Hematopoietic multipotent progenitor cell (in vitro differentiated cells): ENCODE measurements around the gene HOXC6. TPM values are rescaled to one million over a fixed set of nuclear protein-coding genes. Genes with fewer than 3 reads are reported as not detected.
A peak's percentile ranks its signal among the peaks of the same experiment; 100 is the strongest.

Experiments used
- DNase-seq, 3 donors: peaks; one replicate each; pipeline ENCODE4 v3.0.0-alpha.2; 2011 to 2015; ENCODE audit warnings: low read depth in 2 of 3, low spot score in 2 of 3
- total RNA-seq: library from RNA; depleted of rRNA; stranded (reverse); fragments of >200 nt; gene quantifications from one replicate; pipeline ENCODE4 v1.2.3, GENCODE V29; 2012

Gene HOXC6
- total RNA-seq, result not detected

GRCh38 chr12:54028314-54029201, at the start of gene HOXC6:
HOXC6 (plus strand) TSS chr12:54028440; CDS start chr12:54028522, 82 bp downstream.
- no peak for DNase-seq

- no peak for DNase-seq
Measured at GRCh38 chr12:53978477-53979356, 49.5 kb upstream of the HOXC6 start.

GRCh38 chr12:53980104-53980801, 48.0 kb upstream of the HOXC6 start:
- DNase-seq, result no peak

GRCh38 chr12:53980802-53981496, 47.3 kb upstream of the HOXC6 start:
- DNase-seq, result no peak

DNA sequence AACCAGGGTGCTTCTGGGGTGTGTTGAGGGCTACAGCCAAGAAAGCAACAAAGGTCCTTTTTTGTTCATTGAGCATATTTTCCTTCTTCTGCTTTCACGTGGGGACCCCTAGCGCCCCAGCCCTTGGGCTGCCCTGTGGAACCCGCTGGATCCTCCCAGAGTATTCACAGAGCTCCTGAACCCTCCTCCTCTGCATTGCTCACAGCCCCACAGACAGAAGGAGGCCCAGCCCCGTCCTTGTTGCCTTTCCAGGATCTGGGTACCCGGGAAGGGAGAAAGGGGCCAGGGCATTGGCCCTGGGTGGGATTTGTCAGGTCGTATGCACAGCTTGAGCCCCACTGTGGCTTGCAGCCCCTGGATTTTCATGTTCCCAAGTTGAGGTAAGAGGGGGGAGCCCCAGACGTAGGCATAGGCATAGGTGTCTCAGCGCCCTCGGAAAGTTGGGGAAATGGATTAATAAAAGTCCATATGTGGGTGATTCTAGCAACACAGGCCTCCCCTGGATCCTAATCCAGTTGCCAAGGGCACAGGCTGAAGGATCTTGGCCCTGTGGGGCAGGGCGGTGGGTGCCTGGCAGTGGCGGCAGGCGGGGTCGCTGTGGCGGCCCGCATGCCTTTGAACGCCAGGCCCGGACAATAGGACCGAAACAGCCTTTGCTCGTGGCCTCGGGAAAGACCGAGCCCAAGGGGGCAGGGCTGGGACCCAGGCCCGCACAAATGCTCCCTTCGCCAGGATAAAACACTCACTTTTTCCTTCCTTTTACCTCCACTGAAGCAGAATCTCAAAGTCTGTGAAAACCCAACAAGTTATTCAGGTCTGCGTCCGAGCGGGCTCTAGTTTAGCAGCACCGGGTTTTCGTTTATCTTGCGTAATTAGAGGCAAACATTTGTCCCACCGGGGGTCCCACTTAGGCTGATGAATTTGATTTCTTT, 46.3 kb upstream of the HOXC6 start:
- DNase-seq, result no peak

DNA sequence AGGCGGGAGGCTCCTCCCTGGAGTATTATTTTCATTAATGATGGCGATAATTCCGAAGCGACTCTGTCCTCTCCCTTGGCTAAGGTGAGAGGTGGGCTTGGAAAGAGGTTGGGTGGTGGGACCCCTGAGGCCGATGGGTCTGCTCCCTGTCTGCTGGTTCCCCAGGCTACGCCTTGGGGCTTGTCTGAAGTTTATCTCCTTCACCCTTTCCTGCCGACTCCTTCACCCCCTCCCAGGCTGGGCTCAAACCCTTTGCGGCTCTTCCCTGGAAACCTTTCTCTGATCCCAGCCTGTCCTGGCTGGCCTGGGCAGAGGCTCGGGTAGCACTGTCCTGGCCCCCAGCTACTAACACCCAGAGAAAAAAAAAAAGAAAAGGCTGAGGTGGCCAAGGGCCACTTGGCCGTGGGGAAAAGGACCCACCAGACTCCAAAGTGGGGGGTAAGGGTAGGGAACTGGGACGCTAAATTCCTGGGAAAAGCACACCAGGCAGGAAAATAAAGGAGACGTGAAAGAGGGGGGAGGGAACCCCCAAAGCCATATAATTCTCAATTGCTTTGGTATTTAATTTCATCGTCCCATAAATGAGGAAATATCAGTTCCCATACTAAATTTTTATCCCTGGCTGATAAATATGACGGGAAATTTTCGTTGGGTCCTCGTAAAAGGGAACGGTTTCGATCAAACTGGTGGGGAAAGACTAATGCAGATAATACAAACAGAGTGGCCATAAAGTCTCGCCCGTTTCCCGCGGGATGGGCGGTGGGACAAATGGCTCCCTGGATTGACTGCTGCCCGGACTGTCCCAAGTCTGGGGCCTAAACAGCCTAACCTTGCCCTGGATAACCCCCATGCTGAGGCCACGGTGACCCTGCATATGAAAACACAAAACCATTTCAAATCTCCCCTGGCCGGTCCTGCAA, 45.3 kb upstream of the HOXC6 start:
- no peak for DNase-seq

DNA sequence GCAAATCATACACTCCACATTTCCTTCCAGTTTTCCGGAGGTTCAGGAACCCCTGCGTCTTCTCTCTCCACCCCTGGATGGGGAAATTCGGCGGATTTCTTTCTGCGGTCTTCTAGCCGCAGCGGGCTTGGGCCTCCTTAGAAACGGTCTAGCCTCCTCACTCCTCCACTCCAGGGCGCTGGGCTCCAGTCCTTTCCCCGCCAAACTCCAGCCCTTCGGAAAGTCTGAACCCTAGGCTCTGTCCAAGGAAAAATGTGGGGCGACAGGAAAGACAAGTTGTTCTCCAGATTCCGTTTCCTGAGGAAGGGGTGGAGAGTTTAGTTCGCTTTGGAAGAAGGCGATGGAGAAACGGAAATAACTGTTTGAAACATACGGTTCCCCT, 44.7 kb upstream of the HOXC6 start:
- no peak for DNase-seq

- no peak for DNase-seq
Measured at GRCh38 chr12:53983950-53984572, 44.2 kb upstream of the HOXC6 start.

DNA sequence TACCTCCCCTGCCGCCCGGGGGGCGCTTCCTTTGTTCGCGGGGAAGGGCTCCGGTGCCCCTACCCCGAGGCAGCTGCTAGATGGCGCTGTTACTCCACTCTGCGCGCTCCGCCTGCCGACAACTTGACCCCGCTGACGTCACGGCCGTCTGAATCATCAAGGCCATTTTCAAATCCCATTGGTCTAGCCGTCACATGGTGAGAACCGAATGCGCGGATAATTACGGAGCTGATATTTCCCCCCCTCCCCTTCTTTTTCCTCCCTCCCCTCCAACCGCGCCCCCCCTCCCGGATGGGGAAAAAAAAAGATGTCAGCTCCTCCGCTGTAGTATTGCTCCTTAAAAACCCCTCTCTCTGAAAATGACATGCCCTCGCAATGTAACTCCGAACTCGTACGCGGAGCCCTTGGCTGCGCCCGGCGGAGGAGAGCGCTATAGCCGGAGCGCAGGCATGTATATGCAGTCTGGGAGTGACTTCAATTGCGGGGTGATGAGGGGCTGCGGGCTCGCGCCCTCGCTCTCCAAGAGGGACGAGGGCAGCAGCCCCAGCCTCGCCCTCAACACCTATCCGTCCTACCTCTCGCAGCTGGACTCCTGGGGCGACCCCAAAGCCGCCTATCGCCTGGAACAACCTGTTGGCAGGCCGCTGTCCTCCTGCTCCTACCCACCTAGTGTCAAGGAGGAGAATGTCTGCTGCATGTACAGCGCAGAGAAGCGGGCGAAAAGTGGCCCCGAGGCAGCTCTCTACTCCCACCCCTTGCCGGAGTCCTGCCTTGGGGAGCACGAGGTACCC, 43.1 kb upstream of the HOXC6 start, which contains the start of gene HOXC10:
TSS of gene HOXC10 (plus strand) at position 246 of the 791 bp plus-strand sequence. CDS start at position 360, 114 bp downstream.
- DNase-seq, result peak in 2 of 3 donors; percentile 88 to 90

GRCh38 chr12:53985692-53985993, 42.6 kb upstream of the HOXC6 start:
- no peak for DNase-seq

DNA sequence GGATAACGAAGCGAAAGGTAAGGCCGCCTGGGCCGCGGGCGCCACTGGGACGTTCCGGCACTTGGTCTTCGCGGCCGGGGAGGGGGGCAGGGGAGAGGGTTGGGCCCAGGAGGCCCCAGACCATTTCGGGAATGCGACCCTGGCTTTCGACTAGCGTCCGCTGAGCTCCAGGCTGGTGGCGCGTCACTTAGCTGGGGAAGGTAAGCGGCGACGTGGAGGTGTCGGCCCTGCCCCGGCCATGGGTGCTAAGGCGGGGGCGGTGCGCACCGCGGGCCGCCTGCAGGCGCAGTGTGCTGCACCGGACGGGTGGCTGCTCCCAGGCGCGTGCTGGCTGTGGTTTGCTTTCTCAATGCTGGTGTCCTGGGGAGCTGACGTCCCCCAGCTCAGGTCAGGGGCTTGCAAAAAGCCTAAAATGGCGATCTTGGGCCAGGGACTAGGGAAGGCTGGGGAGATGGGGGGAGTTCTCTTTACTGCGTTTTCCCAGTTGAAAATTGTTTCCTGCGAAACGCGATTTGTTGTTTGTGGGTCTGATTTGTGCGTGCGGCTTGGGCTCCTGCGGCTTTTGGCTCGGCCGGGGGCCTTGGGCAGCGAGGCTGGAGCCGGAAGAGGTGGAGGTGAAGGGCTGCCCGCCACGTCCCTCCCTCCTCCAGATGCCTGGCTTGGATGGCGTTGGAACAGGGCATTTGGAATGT, 42.1 kb upstream of the HOXC6 start:
- DNase-seq, result no peak

- DNase-seq, result no peak
Measured at GRCh38 chr12:53986686-53987483, 41.4 kb upstream of the HOXC6 start.

- DNase-seq, result no peak
Measured at GRCh38 chr12:53987787-53988230, 40.4 kb upstream of the HOXC6 start.

DNA sequence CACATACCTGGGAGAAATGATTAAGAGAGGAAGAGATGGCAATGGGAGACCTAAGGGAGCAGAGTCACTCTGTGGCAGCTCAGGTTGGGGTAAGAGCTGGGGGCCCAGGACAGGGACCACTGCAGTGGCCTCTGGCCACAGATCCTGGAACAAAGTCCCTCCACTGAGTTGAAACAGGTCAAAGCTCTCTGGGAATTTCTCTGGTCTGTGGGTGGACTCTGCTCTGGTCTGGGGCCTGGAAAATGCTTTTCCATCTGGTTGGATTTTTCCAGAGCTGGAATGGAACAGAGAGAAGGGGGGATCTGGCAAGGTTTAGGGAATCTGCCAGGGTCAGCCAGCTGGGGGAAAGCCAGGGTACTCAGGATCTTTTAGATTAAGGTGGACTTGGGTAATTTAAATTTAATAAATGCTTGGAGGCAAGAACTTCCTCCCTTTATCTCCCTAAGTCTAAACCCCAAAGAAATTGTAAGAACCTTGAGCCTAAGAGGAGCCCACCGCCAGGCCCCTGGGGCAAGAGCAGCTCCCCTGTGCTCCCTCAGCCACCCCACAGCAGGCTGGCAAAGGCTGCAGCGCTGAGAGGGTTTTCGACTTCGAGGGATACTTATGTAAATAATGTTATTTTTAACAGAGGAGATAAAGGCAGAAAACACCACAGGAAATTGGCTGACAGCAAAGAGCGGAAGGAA, 39.6 kb upstream of the HOXC6 start:
- DNase-seq, result no peak
